Skeletal muscle satellite cell (primary cell): ENCODE results near the gene RNPEP.

Source experiments
- H3K27me3 ChIP-seq: 2 replicates; pipeline ENCODE4 v1.7.0; 2013; ENCODE audit warnings: low read length; ENCODE audit not compliant: control insufficient read depth, insufficient read depth
- H3K36me3 ChIP-seq: 2 replicates; pipeline ENCODE4 v1.7.0; 2013; ENCODE audit warnings: mild to moderate bottlenecking, control low read depth, low read length; ENCODE audit not compliant: insufficient read depth
- H3K4me1 ChIP-seq: 2 replicates; pipeline ENCODE4 v1.7.0; 2013; ENCODE audit warnings: low read length; ENCODE audit not compliant: control insufficient read depth, insufficient read depth
- H3K4me2 ChIP-seq: 2 replicates; pipeline ENCODE4 v1.7.0; 2013; ENCODE audit warnings: mild to moderate bottlenecking, low read length
- H3K4me3 ChIP-seq: 2 replicates; pipeline ENCODE4 v1.7.0; 2013; ENCODE audit warnings: low read length
- H3K9ac ChIP-seq: 2 replicates; pipeline ENCODE4 v1.7.0; 2013; ENCODE audit warnings: mild to moderate bottlenecking, low read depth, low read length, moderate library complexity
- H3K9me3 ChIP-seq: replicated peaks from 2 replicates; pipeline ENCODE4 v1.7.0; 2013; ENCODE audit warnings: mild to moderate bottlenecking, control low read depth, low read length

The RNPEP gene

DNA sequence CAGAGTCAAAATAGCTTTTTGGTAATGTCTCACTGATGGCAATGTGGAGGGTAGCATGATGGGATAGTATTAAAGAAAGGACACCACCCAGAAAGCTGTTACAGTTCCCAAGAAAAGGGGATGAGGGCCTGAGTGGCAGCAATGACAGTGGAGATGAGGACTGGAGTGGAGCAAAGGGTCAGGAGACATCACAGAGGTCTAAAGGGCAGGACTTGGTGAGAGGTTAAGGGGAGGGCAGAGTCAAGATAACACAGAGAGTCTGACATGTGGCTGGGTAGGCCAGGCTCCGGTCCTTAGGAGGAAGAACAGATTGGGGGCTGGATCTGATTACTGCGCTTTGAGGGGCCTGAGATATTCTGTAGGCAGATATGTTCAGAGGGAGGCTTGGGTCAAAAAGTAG, 47.3 kb downstream of the RNPEP start:
- Histone ChIP-seq H3K27me3 (peaks cover 34% of the 10 kb centered on the region), H3K36me3 (no peaks in the 10 kb centered on the region), H3K4me3 (no peak overlapping the region), H3K9ac (no peak overlapping the region), H3K4me1 (peaks cover 13% of the 10 kb centered on the region), H3K4me2 (peak overlapping the region; percentile 27), H3K9me3 (no peaks in the 10 kb centered on the region)

DNA sequence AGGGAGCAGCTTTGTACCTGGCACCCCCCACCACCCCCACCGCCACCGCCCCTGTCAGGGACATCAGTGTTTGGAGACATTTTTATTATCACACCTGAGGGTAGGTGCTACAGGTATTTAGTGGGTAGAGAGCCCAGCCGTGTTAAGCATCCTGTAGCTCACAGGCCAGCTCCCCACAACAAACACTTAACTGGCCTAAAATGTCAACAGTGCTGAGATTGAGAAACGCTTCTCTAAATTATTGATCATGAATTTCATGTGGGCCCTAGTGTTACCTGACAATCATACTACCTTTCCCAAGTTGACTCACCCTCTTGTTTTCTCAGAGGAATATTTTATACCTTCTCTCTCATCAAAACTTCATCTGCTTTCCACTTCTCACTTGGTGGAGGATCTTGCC, 49.3 kb downstream of the RNPEP start:
- Histone ChIP-seq H3K4me3 (no peak overlapping the region), H3K9me3 (no peaks in the 10 kb centered on the region), H3K9ac (no peak overlapping the region), H3K4me1 (peaks cover 18% of the 10 kb centered on the region), H3K27me3 (peaks cover 23% of the 10 kb centered on the region), H3K4me2 (no peak overlapping the region), H3K36me3 (no peaks in the 10 kb centered on the region)

- Histone ChIP-seq H3K9ac (peak overlapping the region; percentile 42), H3K9me3 (no peaks in the 10 kb centered on the region), H3K4me3 (peak overlapping the region; percentile 50), H3K4me2 (peak overlapping the region; percentile 71), H3K36me3 (no peaks in the 10 kb centered on the region), H3K27me3 (peaks cover 17% of the 10 kb centered on the region), H3K4me1 (peaks cover 18% of the 10 kb centered on the region)
Measured at GRCh38 chr1:202034149-202034682, 51.8 kb downstream of the RNPEP start.

- no peaks in the 10 kb centered on the region for H3K9me3 ChIP-seq
- H3K4me3 ChIP-seq: peak overlapping the region; percentile 50
- H3K27me3 ChIP-seq: peaks cover 17% of the 10 kb centered on the region
- peak overlapping the region; percentile 71 for H3K4me2 ChIP-seq
- H3K4me1 ChIP-seq: peaks cover 12% of the 10 kb centered on the region
- H3K9ac ChIP-seq: peak overlapping the region; percentile 42
- H3K36me3 ChIP-seq: no peaks in the 10 kb centered on the region
Measured at GRCh38 chr1:202034683-202035462, 52.4 kb downstream of the RNPEP start.

DNA sequence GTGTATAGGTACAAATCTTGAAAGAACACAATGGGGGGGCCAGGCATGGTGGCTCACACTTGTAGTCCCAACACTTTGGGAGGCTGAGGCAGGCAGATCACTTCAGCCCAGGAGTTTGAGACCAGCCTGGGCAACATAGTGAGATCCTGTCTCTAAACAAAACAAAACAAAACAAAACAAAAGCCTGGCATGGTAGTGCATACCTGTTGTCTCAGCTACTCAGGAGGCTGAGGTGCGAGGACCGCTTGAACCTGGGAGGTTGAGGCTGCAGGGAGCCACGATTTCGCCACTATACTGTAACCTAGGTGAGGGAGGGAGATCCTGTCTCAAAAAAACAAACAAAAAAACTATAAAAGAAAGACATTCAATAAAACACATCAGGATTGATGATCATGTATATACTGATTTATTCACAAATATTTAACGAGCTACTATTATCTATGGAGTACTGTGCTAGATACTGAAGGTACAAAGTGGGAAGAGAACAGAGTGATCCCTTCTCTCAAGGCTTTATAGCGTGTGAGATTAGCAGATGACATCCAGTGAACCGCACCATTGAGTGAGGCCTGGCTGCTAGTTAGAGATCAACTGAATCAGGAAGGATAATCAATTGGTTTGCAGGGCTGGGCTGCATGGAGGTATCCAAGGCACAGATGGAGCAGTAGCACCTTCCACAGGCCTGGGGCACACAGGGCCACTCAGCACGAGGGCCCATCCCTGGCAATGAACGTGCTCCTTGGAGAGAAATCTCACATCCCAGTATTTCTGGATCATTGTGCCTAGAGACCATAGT, 54.3 kb downstream of the RNPEP start:
- H3K4me1 ChIP-seq: peaks cover 12% of the 10 kb centered on the region
- no peaks in the 10 kb centered on the region for H3K36me3 ChIP-seq
- H3K9ac ChIP-seq: no peak overlapping the region
- peaks cover 10% of the 10 kb centered on the region for H3K27me3 ChIP-seq
- H3K4me2 ChIP-seq: no peak overlapping the region
- H3K4me3 ChIP-seq: no peak overlapping the region
- no peaks in the 10 kb centered on the region for H3K9me3 ChIP-seq

DNA sequence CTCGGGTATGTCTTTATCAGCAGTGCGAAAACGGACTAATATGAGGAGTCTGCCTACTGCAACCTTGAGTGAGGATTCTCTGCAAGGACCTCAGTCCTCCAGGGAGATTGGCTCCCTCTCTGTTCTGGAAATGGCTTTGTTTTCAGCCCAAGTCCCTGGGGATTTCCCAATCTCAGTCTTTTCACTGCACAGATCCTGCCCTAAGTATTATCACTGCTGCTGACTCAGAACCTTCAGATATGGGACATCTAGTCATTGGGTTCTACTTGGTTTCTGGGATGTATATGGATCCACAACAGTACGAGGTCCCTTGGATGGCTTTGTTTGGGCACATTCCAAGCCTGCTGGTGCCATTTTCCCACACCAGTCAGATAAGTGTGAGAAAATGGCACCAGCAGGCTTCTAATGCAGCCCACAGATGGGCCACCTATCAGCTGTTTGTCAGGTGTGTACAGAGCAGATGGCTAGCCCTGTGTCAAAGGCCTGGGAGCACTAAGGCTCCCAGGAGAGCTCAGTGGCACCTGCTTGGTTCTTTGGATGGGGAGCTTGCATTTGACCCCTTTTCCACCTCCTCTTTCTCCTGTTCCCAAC, 55.4 kb downstream of the RNPEP start:
- Histone ChIP-seq H3K4me3 (no peak overlapping the region), H3K4me2 (no peak overlapping the region), H3K9me3 (no peaks in the 10 kb centered on the region), H3K27me3 (peaks cover 6% of the 10 kb centered on the region), H3K9ac (no peak overlapping the region), H3K36me3 (no peaks in the 10 kb centered on the region), H3K4me1 (peaks cover 12% of the 10 kb centered on the region)

DNA sequence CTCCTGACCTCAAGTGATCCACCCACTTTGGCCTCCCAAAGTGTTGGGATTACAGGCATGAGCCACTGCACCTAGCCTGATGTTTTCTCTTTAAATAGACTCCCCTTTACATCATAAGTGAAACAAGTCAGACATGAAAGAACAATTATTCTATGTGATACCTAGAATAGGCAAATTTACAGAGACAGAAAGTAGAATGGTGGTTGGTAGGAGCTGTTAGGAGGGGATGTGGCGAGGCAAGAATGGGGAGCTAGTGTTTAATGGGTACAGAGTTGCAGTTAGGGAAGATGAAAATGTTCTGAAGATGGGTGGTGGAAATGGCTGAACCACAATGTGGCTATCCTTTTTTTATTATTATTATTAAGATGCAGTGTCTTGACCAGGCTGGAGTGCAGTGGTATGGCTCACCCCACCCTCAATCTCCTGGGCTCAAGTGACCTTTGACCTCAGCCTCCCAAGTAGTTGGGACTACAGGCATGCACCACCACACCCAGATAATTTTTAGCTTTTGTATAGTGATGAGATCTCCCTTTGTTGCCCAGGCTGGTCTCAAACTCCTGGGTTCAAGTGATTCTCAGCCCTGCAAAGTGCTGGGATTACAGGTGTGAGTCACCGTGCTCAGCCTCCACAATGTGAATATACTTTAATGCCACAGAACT, 56.4 kb downstream of the RNPEP start:
- no peak overlapping the region for H3K4me3 ChIP-seq
- no peak overlapping the region for H3K9ac ChIP-seq
- H3K4me2 ChIP-seq: no peak overlapping the region
- peaks cover 4% of the 10 kb centered on the region for H3K27me3 ChIP-seq
- H3K36me3 ChIP-seq: no peaks in the 10 kb centered on the region
- peaks cover 12% of the 10 kb centered on the region for H3K4me1 ChIP-seq
- no peaks in the 10 kb centered on the region for H3K9me3 ChIP-seq

- no peak overlapping the region for H3K4me2 ChIP-seq
- no peaks in the 10 kb centered on the region for H3K9me3 ChIP-seq
- H3K27me3 ChIP-seq: peaks cover 30% of the 10 kb centered on the region
- H3K4me3 ChIP-seq: no peak overlapping the region
- H3K36me3 ChIP-seq: no peaks in the 10 kb centered on the region
- no peak overlapping the region for H3K9ac ChIP-seq
- H3K4me1 ChIP-seq: peaks cover 9% of the 10 kb centered on the region
Measured at GRCh38 chr1:202045705-202046104, 63.3 kb downstream of the RNPEP start.

GRCh38 chr1:202046227-202046626, 63.8 kb downstream of the RNPEP start:
- Histone ChIP-seq H3K4me2 (no peak overlapping the region), H3K27me3 (peaks cover 30% of the 10 kb centered on the region), H3K4me1 (peaks cover 9% of the 10 kb centered on the region), H3K4me3 (no peak overlapping the region), H3K9me3 (no peaks in the 10 kb centered on the region), H3K36me3 (no peaks in the 10 kb centered on the region), H3K9ac (no peak overlapping the region)

DNA sequence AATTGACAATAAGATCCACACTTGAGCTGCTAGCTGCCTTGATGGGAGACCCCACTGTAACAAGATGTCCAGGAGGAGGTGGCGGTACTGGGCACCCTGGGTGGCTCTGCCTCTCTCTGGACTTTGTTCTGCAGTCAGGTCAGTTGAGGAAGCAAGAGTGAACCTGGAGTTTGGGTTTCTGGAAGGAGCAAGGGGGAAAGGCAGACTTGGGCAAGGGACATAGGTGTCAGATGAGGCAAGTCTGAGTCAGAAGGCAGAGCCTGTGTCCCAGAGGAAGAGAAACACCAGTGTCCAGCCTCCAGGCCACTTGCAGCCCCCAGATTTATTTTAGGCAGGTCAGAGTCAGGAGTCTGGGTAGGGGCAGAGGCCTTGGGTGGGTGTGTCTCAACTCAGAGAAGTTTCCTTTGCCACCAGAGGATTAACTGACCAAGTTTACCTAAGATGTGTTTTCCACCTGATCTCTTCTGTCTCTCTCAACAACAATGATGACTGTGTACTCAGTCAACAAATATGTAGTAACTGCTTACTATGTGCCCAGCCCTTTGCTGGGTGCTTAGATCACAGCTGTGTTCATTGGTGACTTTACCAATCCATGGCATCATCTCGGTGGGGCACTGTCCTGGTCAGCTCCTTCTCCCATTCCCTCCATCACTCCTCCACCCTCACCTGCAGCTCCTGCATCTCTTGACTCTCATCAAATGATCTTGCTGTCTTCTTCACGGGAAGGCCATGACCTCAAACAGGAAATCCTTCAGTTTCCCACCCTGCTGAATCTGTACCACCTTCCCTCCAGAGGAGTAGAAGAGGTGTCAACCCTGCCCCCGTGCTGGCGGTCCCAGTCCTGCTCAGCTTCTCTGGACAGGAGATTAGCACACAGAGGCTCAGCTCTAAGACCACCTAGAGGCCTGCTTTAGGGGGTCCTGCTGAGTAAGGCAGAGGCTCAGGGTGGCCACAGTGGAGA, 64.6 kb downstream of the RNPEP start:
- Histone ChIP-seq H3K4me3 (no peak overlapping the region), H3K9ac (no peak overlapping the region), H3K4me2 (no peak overlapping the region), H3K27me3 (peaks cover 32% of the 10 kb centered on the region), H3K9me3 (no peaks in the 10 kb centered on the region), H3K36me3 (no peaks in the 10 kb centered on the region), H3K4me1 (peaks cover 9% of the 10 kb centered on the region)
